Osteocyte (in vitro differentiated cells): ENCODE measurements around the gene ING2. TPM values are rescaled to one million over a fixed set of nuclear protein-coding genes. Genes with fewer than 3 reads are reported as not detected.

ENCODE experiments used
- DNase-seq: peaks from one replicate; pipeline ENCODE4 v3.0.0; 2021; ENCODE audit warnings: mixed read lengths; ENCODE audit not compliant: unreplicated experiment; ENCODE audit errors: extremely low spot score
- H3K27ac Mint-ChIP-seq: one replicate; pipeline ENCODE4 v1.8.0; 2021; ENCODE audit warnings: mild to moderate bottlenecking, mixed read lengths; ENCODE audit not compliant: unreplicated experiment
- H3K27me3 Mint-ChIP-seq: one replicate; pipeline ENCODE4 v1.8.0; 2021; ENCODE audit warnings: mixed read lengths; ENCODE audit not compliant: unreplicated experiment
- H3K36me3 Mint-ChIP-seq: one replicate; pipeline ENCODE4 v1.8.0; 2021; ENCODE audit warnings: mixed read lengths; ENCODE audit not compliant: unreplicated experiment
- H3K4me1 Mint-ChIP-seq: one replicate; pipeline ENCODE4 v1.8.0; 2021; ENCODE audit warnings: mixed read lengths; ENCODE audit not compliant: unreplicated experiment
- H3K4me3 Mint-ChIP-seq: one replicate; pipeline ENCODE4 v1.8.0; 2021; ENCODE audit warnings: mild to moderate bottlenecking, moderate library complexity, mixed read lengths; ENCODE audit not compliant: unreplicated experiment
- H3K9me3 Mint-ChIP-seq: one replicate; pipeline ENCODE4 v1.8.0; 2021; ENCODE audit warnings: mixed read lengths; ENCODE audit not compliant: unreplicated experiment
- total RNA-seq: library from RNA; stranded (reverse); gene quantifications from 2 replicates; pipeline ENCODE4 v1.2.1, GENCODE V29; 2021
- TF ChIP-seq, protein P1 (sequence below): fragments of 200-600 bp; sonication (generic); IDR thresholded peaks from 2 replicates; pipeline ENCODE4 v1.5.0; 2021; ENCODE audit warnings: antibody characterized with exemption, mild to moderate bottlenecking, moderate library complexity

Gene ING2
- total RNA-seq, 1 donor from 2014 or later = 7.0 TPM

DNA sequence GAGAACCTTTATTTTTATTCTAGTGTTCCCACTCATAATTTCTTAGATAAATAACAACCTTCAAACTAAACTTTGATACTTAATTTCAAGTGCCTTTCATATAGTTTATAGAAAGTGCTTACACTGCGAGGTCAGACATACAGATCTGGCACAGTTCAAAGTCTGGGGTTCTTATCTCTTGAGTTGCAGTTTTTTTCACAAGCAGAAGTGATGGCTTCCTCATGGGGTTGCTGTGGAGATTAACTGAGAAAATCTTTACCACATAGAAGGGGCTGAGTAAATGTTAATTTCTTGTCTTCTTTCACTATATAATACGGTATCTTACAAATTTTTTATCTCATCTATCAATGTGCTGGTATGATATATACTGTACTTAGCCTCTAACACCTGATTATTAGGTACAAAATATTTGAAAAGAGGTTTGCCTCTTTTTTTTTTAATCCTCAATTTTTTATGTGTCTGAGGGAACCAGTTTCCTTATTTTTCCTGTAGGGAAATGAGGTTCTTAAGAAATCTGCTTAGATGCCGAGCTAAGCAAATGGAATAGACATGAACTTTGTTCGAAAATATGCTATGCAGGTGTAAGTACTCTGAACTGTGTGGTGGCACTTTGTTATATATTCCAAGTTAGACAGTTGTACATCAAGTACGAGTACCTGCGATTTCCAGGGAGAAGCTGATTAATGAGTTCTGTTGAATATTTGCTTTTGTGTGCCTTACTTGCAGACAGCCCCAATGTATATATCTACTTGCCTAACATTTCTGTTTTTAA lies 3.3 kb downstream of the ING2 start:
- peaks cover 8% of the 10 kb centered on the region for H3K36me3 Mint-ChIP-seq
- H3K27ac Mint-ChIP-seq = no peak overlapping the region
- H3K4me1 Mint-ChIP-seq = peaks cover 20% of the 10 kb centered on the region
- no peaks in the 10 kb centered on the region for H3K9me3 Mint-ChIP-seq
- no peak for DNase-seq
- TF ChIP-seq, protein P1, sequence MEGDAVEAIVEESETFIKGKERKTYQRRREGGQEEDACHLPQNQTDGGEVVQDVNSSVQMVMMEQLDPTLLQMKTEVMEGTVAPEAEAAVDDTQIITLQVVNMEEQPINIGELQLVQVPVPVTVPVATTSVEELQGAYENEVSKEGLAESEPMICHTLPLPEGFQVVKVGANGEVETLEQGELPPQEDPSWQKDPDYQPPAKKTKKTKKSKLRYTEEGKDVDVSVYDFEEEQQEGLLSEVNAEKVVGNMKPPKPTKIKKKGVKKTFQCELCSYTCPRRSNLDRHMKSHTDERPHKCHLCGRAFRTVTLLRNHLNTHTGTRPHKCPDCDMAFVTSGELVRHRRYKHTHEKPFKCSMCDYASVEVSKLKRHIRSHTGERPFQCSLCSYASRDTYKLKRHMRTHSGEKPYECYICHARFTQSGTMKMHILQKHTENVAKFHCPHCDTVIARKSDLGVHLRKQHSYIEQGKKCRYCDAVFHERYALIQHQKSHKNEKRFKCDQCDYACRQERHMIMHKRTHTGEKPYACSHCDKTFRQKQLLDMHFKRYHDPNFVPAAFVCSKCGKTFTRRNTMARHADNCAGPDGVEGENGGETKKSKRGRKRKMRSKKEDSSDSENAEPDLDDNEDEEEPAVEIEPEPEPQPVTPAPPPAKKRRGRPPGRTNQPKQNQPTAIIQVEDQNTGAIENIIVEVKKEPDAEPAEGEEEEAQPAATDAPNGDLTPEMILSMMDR = no peak
- H3K27me3 Mint-ChIP-seq = no peaks in the 10 kb centered on the region
- no peak overlapping the region for H3K4me3 Mint-ChIP-seq

DNA sequence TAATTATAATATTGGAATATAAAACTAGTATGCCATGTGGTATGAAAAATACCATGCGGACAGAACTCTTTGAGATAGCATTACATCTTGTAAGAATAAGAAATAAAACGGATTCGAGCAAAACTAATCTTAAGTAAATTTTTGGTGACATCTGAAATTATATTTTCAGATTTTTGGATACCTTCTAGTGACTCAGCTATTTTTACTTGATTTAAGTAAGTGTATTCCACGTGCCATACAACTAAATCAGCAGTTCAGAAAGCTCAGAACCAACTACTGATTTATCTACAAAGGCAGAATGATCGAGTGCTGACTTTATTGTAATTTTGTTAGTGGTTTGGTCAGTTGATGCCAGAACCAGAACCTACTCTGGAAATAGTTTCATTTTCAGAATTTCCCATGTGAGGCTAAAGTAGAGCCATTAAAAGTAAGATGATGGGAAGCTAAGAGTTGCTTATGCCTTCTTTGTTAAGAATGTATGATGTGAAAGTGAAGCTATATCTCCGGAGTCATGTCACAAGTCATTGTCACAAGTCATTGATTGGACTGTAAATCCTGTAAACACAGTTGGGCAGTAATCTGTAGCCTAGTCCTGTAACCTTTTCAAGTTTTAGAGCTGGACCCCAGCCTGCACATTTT lies 4.0 kb downstream of the ING2 start:
- H3K4me3 Mint-ChIP-seq = no peak overlapping the region
- no peaks in the 10 kb centered on the region for H3K27me3 Mint-ChIP-seq
- no peaks in the 10 kb centered on the region for H3K9me3 Mint-ChIP-seq
- no peak for DNase-seq
- TF ChIP-seq, protein P1 = no peak
- peak overlapping the region; percentile 18 for H3K27ac Mint-ChIP-seq
- H3K36me3 Mint-ChIP-seq = peaks cover 8% of the 10 kb centered on the region
- peaks cover 13% of the 10 kb centered on the region for H3K4me1 Mint-ChIP-seq

DNA sequence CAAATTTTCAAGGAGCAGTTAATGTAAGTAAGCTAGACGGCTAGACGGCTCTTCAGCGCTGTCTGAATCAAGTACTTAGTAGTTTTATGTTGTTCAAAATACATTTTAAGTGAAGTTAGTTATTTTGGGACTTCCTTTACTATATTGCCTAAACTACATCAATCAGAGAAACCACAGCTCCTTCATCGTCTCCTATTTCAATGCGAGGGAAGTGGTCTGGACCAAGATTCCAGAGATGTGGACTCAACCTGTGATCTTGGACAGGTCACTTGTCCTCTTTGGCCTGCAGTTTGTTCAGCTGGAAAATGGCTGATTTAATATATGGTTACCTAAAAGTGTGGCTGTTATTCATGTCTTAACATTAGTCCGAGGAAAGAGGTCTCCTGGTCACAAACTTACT lies 10.6 kb downstream of the ING2 start:
- H3K4me1 Mint-ChIP-seq = no peaks in the 10 kb centered on the region
- no peak overlapping the region for H3K4me3 Mint-ChIP-seq
- no peaks in the 10 kb centered on the region for H3K27me3 Mint-ChIP-seq
- TF ChIP-seq, protein P1 = no peak
- peaks cover 4% of the 10 kb centered on the region for H3K36me3 Mint-ChIP-seq
- no peak overlapping the region for H3K27ac Mint-ChIP-seq
- DNase-seq = no peak
- no peaks in the 10 kb centered on the region for H3K9me3 Mint-ChIP-seq

- TF ChIP-seq, protein P1 = no peak
- Mint-ChIP-seq H3K9me3 (no peaks in the 10 kb centered on the region), H3K36me3 (no peaks in the 10 kb centered on the region), H3K27ac (no peak overlapping the region), H3K27me3 (no peaks in the 10 kb centered on the region), H3K4me1 (no peaks in the 10 kb centered on the region), H3K4me3 (no peak overlapping the region)
- DNase-seq = no peak
These were observed 12.3 kb downstream of the ING2 start for GRCh38 chr4:183517194-183517593.

DNA sequence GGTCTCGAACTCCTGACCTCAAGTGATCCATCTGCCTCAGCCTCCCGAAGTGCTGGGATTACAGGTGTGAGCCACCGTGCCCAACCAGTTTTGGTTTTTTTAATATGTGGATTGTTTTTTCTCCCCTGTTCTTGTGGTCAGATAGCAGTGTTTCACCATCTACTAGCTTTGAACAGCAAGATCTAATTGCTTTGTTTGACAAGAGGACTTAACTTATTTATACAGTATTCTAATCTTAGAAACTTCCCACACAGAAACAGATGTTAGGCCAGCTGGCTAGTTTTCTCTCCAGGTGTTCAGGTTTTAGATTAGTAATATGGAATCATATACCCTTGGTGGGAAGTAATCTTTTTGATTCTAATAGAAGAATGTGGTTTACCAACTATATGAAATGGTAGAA lies 12.9 kb downstream of the ING2 start:
- no peak for DNase-seq
- Mint-ChIP-seq H3K36me3 (no peaks in the 10 kb centered on the region), H3K9me3 (no peaks in the 10 kb centered on the region), H3K4me1 (no peaks in the 10 kb centered on the region), H3K27ac (no peak overlapping the region), H3K4me3 (no peak overlapping the region), H3K27me3 (no peaks in the 10 kb centered on the region)
- TF ChIP-seq, protein P1 = no peak
